WTC11 (cell line): Measurements from ENCODE around the gene CNTNAP2. TPM values are rescaled to one million over a fixed set of nuclear protein-coding genes. Genes with fewer than 3 reads are reported as not detected.

Source experiments
- ATAC-seq: fragments of 200-7000 bp; cut with Tn5 transposase; 2 replicates; pipeline ENCODE4 v1.10.0; 2021; ENCODE audit warnings: mild to moderate bottlenecking, moderate library complexity
- CTCF ChIA-PET: fragments of 300-600 bp; sonication (Branson Sonifier 250); formaldehyde crosslinking; loops from one replicate; lab custom pipeline; 2021; ENCODE audit warnings: antibody characterized with exemption; lab: Charles Lee
- POLR2A ChIA-PET: fragments of 350-600 bp; sonication (Branson Sonifier 250); formaldehyde crosslinking; loops from one replicate; lab custom pipeline; 2021; ENCODE audit warnings: antibody characterized with exemption; lab: Charles Lee
- DNase-seq: peaks from one replicate; pipeline ENCODE4 v3.0.0; 2021; ENCODE audit warnings: low spot score
- H3K27ac Mint-ChIP-seq: 2 replicates; pipeline ENCODE4 v1.8.0; 2021; ENCODE audit warnings: mixed read lengths
- H3K27me3 Mint-ChIP-seq: 2 replicates; pipeline ENCODE4 v1.8.0; 2021; ENCODE audit warnings: low read depth, mild to moderate bottlenecking, moderate library complexity, mixed read lengths
- H3K36me3 Mint-ChIP-seq: 2 replicates; pipeline ENCODE4 v1.8.0; 2021; ENCODE audit warnings: mixed read lengths
- H3K4me1 Mint-ChIP-seq: 2 replicates; pipeline ENCODE4 v1.8.0; 2022; ENCODE audit warnings: mixed read lengths
- H3K4me3 Mint-ChIP-seq: 2 replicates; pipeline ENCODE4 v1.8.0; 2021; ENCODE audit warnings: mild to moderate bottlenecking, moderate library complexity, mixed read lengths
- H3K9me3 Mint-ChIP-seq: 2 replicates; pipeline ENCODE4 v1.8.0; 2021; ENCODE audit warnings: mixed read lengths
- ATF1 ChIP-seq: sonication (generic); formaldehyde crosslinking; IDR thresholded peaks from 2 replicates; pipeline ENCODE4 v1.8.1; 2023; ENCODE audit warnings: mild to moderate bottlenecking, moderate library complexity, missing genetic modification reagents
- CREB1 ChIP-seq: sonication (generic); formaldehyde crosslinking; IDR thresholded peaks from 2 replicates; pipeline ENCODE4 v1.8.0; 2023; ENCODE audit warnings: mild to moderate bottlenecking, missing genetic modification reagents
- ESRRA ChIP-seq: sonication (generic); formaldehyde crosslinking; IDR thresholded peaks from 2 replicates; pipeline ENCODE4 v1.8.1; 2022; ENCODE audit warnings: mild to moderate bottlenecking, missing genetic modification reagents, borderline replicate concordance
- FOXK1 ChIP-seq: sonication (generic); formaldehyde crosslinking; IDR thresholded peaks from 2 replicates; pipeline ENCODE4 v1.8.0; 2022; ENCODE audit warnings: mild to moderate bottlenecking, moderate library complexity, missing genetic modification reagents
- FOXP1 ChIP-seq: sonication (generic); formaldehyde crosslinking; IDR thresholded peaks from 2 replicates; pipeline ENCODE4 v1.8.0; 2022; ENCODE audit warnings: missing genetic modification reagents, mild to moderate bottlenecking, moderate library complexity, borderline replicate concordance
- GRHL2 ChIP-seq: fragments of 250-450 bp; sonication (Bioruptor Pico); IDR thresholded peaks from 2 replicates; pipeline ENCODE4 v1.8.0; 2022; ENCODE audit warnings: mild to moderate bottlenecking, moderate library complexity; ENCODE audit not compliant: insufficient replicate concordance, severe bottlenecking
- KAT7 ChIP-seq: sonication (generic); formaldehyde crosslinking; IDR thresholded peaks from 2 replicates; pipeline ENCODE4 v1.8.1; 2023; ENCODE audit warnings: missing genetic modification reagents, mild to moderate bottlenecking, borderline replicate concordance
- MXD4 ChIP-seq: fragments of 250-450 bp; sonication (Bioruptor Pico); IDR thresholded peaks from 2 replicates; pipeline ENCODE4 v1.8.0; 2021; ENCODE audit warnings: mild to moderate bottlenecking, moderate library complexity, borderline replicate concordance
- NFATC4 ChIP-seq: fragments of 250-450 bp; sonication (Bioruptor Pico); IDR thresholded peaks from 2 replicates; pipeline ENCODE4 v1.9.0; 2021; ENCODE audit warnings: mild to moderate bottlenecking
- NR2C2 ChIP-seq: sonication (generic); formaldehyde crosslinking; IDR thresholded peaks from 2 replicates; pipeline ENCODE4 v1.8.0; 2022; ENCODE audit warnings: mild to moderate bottlenecking, missing genetic modification reagents
- TCF7 ChIP-seq: sonication (generic); formaldehyde crosslinking; IDR thresholded peaks from 2 replicates; pipeline ENCODE4 v1.8.0; 2022; ENCODE audit warnings: mild to moderate bottlenecking, low read depth, missing genetic modification reagents, moderate library complexity
- TP53 ChIP-seq: sonication (generic); formaldehyde crosslinking; IDR thresholded peaks from 2 replicates; pipeline ENCODE4 v1.8.1; 2023; ENCODE audit warnings: mild to moderate bottlenecking, missing genetic modification reagents
- ZBTB21 ChIP-seq: sonication (generic); formaldehyde crosslinking; IDR thresholded peaks from 2 replicates; pipeline ENCODE4 v1.8.1; 2023; ENCODE audit warnings: mild to moderate bottlenecking, missing genetic modification reagents, borderline replicate concordance
- ZNF138 ChIP-seq: sonication (generic); formaldehyde crosslinking; conservative IDR thresholded peaks from 2 replicates; pipeline ENCODE4 v1.8.1; 2022; ENCODE audit warnings: mild to moderate bottlenecking, moderate library complexity, missing genetic modification reagents
- ZNF317 ChIP-seq: sonication (generic); formaldehyde crosslinking; IDR thresholded peaks from 2 replicates; pipeline ENCODE4 v1.8.1; 2023; ENCODE audit warnings: low read depth, mild to moderate bottlenecking, moderate library complexity, missing genetic modification reagents, borderline replicate concordance
- total RNA-seq: library from RNA; stranded (reverse); gene quantifications from 3 replicates; pipeline ENCODE4 v1.2.3, GENCODE V29; 2021
- TF ChIP-seq, protein P1 (sequence below): fragments of 250-450 bp; sonication (Bioruptor Pico); IDR thresholded peaks from 2 replicates; pipeline ENCODE4 v1.9.0; 2021; ENCODE audit warnings: mild to moderate bottlenecking
- TF ChIP-seq, protein P2 (sequence below): sonication (generic); formaldehyde crosslinking; IDR thresholded peaks from 2 replicates; pipeline ENCODE4 v1.8.0; 2022; ENCODE audit warnings: mild to moderate bottlenecking, missing genetic modification reagents
- TF ChIP-seq, protein P3 (sequence below): sonication (generic); formaldehyde crosslinking; IDR thresholded peaks from 2 replicates; pipeline ENCODE4 v1.8.1; 2022; ENCODE audit warnings: low read depth, missing genetic modification reagents, borderline replicate concordance
- TF ChIP-seq, protein P4 (sequence below): fragments of 250-450 bp; sonication (Bioruptor Pico); IDR thresholded peaks from 2 replicates; pipeline ENCODE4 v1.9.0; 2021; ENCODE audit warnings: mild to moderate bottlenecking
- TF ChIP-seq, protein P5 (sequence below): fragments of 250-450 bp; sonication (Bioruptor Pico); IDR thresholded peaks from 2 replicates; pipeline ENCODE4 v2.1.2; 2022; ENCODE audit warnings: mild to moderate bottlenecking, moderate library complexity
- TF ChIP-seq, protein P6 (sequence below): sonication (generic); formaldehyde crosslinking; IDR thresholded peaks from 2 replicates; pipeline ENCODE4 v1.8.0; 2023; ENCODE audit warnings: mild to moderate bottlenecking, missing genetic modification reagents

The CNTNAP2 gene
- total RNA-seq, 1 experiment from 2014 or later, result 63.8 TPM

DNA sequence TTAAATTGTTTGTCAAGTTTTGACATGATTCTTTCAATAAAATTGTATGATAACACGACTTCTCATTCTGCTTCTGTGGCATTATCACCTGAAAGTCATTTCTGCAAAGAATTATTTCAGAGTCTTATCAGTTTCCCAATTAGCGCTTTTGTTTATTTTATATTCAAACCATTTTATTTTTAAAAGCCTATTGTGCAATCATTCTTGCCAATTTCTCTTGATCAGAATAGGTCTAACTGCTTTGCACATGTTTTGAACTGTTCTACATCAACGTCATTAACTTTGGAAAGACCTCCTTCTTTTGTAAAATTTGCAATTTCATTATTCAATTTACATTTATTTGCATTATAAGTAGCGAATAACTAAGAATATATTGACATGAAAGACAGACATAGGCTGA lies 758.1 kb downstream of the CNTNAP2 start:
- Mint-ChIP-seq H3K36me3 (no peaks in the 10 kb centered on the region), H3K27ac (peak overlapping the region; percentile 96; the same call in 1 of the 2 replicates), H3K27me3 (no peaks in the 10 kb centered on the region), H3K4me1 (peaks cover 22% of the 10 kb centered on the region), H3K4me3 (no peak overlapping the region), H3K9me3 (no peaks in the 10 kb centered on the region)
- DNase-seq (no peak), ATAC-seq (no peak)
- no peak for TF ChIP-seq ZNF138 (CRISPR knock-in tag)
- TF ChIP-seq, protein P1, sequence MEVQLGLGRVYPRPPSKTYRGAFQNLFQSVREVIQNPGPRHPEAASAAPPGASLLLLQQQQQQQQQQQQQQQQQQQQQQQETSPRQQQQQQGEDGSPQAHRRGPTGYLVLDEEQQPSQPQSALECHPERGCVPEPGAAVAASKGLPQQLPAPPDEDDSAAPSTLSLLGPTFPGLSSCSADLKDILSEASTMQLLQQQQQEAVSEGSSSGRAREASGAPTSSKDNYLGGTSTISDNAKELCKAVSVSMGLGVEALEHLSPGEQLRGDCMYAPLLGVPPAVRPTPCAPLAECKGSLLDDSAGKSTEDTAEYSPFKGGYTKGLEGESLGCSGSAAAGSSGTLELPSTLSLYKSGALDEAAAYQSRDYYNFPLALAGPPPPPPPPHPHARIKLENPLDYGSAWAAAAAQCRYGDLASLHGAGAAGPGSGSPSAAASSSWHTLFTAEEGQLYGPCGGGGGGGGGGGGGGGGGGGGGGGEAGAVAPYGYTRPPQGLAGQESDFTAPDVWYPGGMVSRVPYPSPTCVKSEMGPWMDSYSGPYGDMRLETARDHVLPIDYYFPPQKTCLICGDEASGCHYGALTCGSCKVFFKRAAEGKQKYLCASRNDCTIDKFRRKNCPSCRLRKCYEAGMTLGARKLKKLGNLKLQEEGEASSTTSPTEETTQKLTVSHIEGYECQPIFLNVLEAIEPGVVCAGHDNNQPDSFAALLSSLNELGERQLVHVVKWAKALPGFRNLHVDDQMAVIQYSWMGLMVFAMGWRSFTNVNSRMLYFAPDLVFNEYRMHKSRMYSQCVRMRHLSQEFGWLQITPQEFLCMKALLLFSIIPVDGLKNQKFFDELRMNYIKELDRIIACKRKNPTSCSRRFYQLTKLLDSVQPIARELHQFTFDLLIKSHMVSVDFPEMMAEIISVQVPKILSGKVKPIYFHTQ, result no peak
- TF ChIP-seq CREB1 (CRISPR knock-in tag), result no peak
- TF ChIP-seq TCF7 (CRISPR knock-in tag), result no peak
- TF ChIP-seq, protein P2, sequence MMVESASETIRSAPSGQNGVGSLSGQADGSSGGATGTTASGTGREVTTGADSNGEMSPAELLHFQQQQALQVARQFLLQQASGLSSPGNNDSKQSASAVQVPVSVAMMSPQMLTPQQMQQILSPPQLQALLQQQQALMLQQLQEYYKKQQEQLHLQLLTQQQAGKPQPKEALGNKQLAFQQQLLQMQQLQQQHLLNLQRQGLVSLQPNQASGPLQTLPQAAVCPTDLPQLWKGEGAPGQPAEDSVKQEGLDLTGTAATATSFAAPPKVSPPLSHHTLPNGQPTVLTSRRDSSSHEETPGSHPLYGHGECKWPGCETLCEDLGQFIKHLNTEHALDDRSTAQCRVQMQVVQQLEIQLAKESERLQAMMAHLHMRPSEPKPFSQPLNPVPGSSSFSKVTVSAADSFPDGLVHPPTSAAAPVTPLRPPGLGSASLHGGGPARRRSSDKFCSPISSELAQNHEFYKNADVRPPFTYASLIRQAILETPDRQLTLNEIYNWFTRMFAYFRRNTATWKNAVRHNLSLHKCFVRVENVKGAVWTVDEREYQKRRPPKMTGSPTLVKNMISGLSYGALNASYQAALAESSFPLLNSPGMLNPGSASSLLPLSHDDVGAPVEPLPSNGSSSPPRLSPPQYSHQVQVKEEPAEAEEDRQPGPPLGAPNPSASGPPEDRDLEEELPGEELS, result no peak
- TF ChIP-seq NR2C2 (CRISPR knock-in tag), result no peak
- no peak for TF ChIP-seq ZBTB21
- TF ChIP-seq, protein P3, sequence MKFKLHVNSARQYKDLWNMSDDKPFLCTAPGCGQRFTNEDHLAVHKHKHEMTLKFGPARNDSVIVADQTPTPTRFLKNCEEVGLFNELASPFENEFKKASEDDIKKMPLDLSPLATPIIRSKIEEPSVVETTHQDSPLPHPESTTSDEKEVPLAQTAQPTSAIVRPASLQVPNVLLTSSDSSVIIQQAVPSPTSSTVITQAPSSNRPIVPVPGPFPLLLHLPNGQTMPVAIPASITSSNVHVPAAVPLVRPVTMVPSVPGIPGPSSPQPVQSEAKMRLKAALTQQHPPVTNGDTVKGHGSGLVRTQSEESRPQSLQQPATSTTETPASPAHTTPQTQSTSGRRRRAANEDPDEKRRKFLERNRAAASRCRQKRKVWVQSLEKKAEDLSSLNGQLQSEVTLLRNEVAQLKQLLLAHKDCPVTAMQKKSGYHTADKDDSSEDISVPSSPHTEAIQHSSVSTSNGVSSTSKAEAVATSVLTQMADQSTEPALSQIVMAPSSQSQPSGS (CRISPR knock-in tag), result no peak
- TF ChIP-seq TP53, result no peak
- no peak for TF ChIP-seq FOXK1 (CRISPR knock-in tag)
- CTCF ChIA-PET, result no interaction called here
- POLR2A ChIA-PET, result no interaction called here

DNA sequence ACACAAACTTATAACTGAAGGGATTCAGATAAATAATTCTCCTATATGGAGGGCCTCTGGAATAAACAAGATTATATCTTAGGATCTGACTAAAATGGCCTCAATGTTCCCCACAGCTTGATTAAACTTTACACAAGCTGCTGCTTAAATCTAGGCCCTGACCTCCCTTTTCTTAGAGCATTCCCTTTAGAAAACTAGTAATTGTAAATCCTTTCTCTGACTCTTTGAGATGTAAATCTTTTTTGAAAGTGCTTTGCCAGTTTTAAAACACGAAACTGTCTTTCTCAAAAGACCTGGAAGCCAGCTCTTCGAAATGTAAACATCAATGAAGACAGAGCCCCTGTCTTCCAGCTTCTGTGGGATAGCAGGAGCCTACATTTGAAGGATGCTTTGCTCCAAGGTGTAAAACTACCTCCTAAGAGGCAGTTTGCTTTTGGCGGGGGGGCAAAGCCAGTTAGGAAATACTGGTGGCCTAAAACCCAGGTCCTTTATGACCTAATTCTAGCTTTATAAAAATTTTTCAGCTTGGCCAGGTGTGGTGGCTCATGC lies 758.7 kb downstream of the CNTNAP2 start:
- no peak for DNase-seq
- H3K4me1 Mint-ChIP-seq, result peaks cover 22% of the 10 kb centered on the region
- H3K4me3 Mint-ChIP-seq, result no peak overlapping the region
- no peaks in the 10 kb centered on the region for H3K27me3 Mint-ChIP-seq
- no peaks in the 10 kb centered on the region for H3K36me3 Mint-ChIP-seq
- CTCF ChIA-PET, result no interaction called here
- TF ChIP-seq ESRRA (CRISPR knock-in tag), result no peak
- TF ChIP-seq MXD4, result no peak
- TF ChIP-seq, all 79 proteins: peak for 0
- POLR2A ChIA-PET, result interaction anchor here (1.0 kb wide), 1 partner anchor 17 kb away, joined by 3 read pairs; no protein-coding TSS in a partner anchor
- Mint-ChIP-seq H3K27ac (peak overlapping the region; percentile 96), H3K9me3 (no peaks in the 10 kb centered on the region)
- ATAC-seq, result peak; percentile 80

DNA sequence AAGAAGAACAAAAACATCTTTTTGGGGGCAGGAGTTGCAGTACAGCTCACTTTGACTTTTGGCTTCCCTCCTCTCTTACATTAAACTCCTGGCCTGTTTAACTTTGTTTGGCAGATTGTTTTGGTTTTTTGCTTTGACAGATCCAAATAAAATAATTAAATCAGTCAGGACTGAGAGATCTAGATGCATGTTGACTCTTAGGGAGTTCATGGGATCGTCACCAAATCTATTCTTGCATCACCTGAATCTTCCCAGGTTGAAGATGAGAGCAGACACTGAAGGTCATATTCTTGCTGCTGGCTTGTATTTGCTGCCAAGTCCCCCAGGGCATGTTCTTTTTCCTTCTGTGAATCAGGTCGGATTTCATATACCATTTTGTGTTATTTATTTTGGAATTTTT lies 759.4 kb downstream of the CNTNAP2 start:
- H3K27me3 Mint-ChIP-seq, result no peaks in the 10 kb centered on the region
- ATAC-seq, result no peak
- no peaks in the 10 kb centered on the region for H3K36me3 Mint-ChIP-seq
- ChIA-PET CTCF (no interaction called here), POLR2A (interaction anchor here (0.6 to 1.0 kb wide), 2 partner anchors 16 to 1767 kb away, joined by 3 read pairs; no protein-coding TSS in a partner anchor)
- DNase-seq, result no peak
- peaks cover 22% of the 10 kb centered on the region for H3K4me1 Mint-ChIP-seq
- no peaks in the 10 kb centered on the region for H3K9me3 Mint-ChIP-seq
- H3K27ac Mint-ChIP-seq, result peak overlapping the region; percentile 92; the same call in 1 of the 2 replicates
- H3K4me3 Mint-ChIP-seq, result no peak overlapping the region
- TF ChIP-seq, protein P4, sequence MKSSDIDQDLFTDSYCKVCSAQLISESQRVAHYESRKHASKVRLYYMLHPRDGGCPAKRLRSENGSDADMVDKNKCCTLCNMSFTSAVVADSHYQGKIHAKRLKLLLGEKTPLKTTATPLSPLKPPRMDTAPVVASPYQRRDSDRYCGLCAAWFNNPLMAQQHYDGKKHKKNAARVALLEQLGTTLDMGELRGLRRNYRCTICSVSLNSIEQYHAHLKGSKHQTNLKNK, result no peak
- TF ChIP-seq GRHL2 (no peak), KAT7 (CRISPR knock-in tag) (no peak), ATF1 (CRISPR knock-in tag) (no peak), FOXP1 (no peak), ZNF317 (CRISPR knock-in tag) (no peak), NFATC4 (CRISPR knock-in tag) (no peak)
- TF ChIP-seq, protein P5, sequence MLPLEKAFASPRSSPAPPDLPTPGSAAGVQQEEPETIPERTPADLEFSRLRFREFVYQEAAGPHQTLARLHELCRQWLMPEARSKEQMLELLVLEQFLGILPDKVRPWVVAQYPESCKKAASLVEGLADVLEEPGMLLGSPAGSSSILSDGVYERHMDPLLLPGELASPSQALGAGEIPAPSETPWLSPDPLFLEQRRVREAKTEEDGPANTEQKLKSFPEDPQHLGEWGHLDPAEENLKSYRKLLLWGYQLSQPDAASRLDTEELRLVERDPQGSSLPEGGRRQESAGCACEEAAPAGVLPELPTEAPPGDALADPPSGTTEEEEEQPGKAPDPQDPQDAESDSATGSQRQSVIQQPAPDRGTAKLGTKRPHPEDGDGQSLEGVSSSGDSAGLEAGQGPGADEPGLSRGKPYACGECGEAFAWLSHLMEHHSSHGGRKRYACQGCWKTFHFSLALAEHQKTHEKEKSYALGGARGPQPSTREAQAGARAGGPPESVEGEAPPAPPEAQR, result no peak
- TF ChIP-seq, protein P6, sequence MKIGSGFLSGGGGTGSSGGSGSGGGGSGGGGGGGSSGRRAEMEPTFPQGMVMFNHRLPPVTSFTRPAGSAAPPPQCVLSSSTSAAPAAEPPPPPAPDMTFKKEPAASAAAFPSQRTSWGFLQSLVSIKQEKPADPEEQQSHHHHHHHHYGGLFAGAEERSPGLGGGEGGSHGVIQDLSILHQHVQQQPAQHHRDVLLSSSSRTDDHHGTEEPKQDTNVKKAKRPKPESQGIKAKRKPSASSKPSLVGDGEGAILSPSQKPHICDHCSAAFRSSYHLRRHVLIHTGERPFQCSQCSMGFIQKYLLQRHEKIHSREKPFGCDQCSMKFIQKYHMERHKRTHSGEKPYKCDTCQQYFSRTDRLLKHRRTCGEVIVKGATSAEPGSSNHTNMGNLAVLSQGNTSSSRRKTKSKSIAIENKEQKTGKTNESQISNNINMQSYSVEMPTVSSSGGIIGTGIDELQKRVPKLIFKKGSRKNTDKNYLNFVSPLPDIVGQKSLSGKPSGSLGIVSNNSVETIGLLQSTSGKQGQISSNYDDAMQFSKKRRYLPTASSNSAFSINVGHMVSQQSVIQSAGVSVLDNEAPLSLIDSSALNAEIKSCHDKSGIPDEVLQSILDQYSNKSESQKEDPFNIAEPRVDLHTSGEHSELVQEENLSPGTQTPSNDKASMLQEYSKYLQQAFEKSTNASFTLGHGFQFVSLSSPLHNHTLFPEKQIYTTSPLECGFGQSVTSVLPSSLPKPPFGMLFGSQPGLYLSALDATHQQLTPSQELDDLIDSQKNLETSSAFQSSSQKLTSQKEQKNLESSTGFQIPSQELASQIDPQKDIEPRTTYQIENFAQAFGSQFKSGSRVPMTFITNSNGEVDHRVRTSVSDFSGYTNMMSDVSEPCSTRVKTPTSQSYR (CRISPR knock-in tag), result no peak
